NCI-H2081 (cell line): ENCODE data around the gene CYP4X1.
"Not testable (repeated sequence)": the region's sequence is repeated elsewhere in the genome, so short reads cannot be mapped to it uniquely, and the experiment has no call there.

Experiments
- DNase-seq, 2 experiments: peaks; one replicate each; lab custom pipeline; 2025; lab: John Stamatoyannopoulos, UW

The CYP4X1 gene, protein sequence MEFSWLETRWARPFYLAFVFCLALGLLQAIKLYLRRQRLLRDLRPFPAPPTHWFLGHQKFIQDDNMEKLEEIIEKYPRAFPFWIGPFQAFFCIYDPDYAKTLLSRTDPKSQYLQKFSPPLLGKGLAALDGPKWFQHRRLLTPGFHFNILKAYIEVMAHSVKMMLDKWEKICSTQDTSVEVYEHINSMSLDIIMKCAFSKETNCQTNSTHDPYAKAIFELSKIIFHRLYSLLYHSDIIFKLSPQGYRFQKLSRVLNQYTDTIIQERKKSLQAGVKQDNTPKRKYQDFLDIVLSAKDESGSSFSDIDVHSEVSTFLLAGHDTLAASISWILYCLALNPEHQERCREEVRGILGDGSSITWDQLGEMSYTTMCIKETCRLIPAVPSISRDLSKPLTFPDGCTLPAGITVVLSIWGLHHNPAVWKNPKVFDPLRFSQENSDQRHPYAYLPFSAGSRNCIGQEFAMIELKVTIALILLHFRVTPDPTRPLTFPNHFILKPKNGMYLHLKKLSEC

DNA sequence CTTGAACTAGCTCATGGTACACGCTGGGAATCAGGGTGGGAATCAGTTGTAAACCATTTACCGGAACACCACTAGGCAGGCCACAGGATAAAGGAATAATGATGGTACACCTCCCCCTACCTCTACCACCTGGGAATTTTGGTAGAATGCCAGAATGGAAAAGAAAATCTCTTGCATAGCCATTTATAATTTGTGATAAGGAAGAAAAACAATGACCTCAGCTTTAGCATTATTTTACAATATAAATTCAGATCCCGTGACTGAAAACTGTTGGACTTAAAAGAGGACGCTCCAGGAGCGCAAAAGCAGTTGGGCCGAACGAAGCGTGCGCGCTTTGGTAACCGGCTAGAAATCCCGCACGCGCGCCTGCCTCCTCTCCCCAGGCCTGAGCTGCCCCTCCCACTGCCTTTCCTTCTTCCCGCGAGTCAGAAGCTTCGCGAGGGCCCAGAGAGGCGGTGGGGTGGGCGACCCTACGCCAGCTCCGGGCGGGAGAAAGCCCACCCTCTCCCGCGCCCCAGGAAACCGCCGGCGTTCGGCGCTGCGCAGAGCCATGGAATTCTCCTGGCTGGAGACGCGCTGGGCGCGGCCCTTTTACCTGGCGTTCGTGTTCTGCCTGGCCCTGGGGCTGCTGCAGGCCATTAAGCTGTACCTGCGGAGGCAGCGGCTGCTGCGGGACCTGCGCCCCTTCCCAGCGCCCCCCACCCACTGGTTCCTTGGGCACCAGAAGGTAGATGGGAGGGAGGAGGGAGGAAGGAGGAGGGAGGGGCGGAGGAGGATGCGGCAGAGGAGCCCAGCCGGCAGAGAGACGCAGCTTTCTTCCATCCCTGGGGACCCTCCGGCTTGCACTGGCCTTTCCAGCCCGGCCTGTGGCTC lies at the start of gene CYP4X1:
TSS of gene CYP4X1 (plus strand) at position 402 of the 873 bp plus-strand sequence. CDS start at position 551, 149 bp downstream.
- peak; percentile 12 to 32 for DNase-seq

DNA sequence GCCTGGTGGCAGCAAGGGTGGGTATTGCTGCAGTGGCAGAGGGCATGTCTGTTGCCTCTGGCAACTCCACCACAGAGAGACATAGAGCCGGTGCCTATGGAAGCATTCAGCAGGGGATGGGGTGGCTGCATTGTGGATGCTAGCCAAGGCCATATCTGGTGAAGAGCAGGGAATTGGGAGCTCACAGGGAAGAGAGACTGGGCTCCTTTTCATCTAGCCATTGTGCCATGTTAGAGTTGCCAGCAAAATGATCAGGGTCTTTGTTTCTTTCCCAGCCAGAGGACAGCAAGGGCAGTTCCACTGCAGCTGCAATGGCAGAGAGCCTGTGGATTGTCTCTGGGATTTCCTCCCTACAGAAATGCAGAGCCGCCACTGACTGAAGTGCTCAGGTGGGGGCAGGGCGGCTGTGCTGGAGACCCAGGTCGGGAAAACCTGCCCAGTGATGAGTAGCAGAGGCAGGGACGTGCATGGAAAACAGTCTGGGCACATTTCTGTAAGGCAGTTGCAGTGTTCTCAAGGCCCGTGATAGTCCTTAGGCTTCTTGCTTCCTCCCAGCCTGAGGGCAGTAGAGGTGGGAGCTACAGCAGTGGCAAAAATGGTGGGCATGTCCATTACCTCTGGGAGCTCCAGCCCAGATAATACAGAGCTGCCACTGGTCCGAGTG lies 40.2 kb upstream of the CYP4X1 start:
- DNase-seq: no peak

DNA sequence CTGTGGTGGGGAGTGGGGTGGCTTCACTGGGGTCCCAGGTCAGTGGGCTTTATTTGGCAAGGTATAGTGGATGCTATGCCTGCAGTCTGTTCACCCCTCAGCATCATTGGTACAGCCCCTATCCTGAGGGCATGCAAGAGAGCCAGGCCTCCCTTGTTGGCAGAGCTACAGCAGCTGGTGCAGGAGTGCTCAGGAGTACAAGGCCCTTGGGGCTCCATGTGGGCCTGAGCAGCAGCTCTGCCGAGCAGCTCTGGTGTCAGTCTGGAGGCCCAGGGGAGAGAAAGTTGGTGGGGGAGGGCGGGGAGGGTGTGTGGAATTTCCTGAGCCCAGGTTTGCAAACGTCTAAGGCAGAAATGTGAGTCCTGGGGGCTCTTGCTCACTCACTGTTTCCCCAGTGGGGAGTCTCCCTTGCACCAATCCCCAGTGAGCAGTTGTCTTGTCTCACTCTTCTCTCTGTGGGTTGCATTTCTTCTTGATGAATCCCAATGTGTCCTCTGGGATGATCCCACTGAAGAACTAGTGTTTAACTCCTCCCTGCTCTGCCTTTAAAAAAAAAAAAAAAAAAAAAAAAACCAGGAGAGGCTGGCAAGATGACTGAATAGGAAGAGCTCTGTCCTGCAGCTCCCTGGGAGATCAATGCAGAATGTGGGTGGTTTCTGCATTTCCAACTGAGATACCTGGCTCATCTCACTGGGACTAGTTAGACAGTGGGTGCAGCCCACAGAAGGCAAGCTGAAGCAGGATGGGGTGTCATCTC lies 39.5 kb upstream of the CYP4X1 start:
- DNase-seq: no peak

DNA sequence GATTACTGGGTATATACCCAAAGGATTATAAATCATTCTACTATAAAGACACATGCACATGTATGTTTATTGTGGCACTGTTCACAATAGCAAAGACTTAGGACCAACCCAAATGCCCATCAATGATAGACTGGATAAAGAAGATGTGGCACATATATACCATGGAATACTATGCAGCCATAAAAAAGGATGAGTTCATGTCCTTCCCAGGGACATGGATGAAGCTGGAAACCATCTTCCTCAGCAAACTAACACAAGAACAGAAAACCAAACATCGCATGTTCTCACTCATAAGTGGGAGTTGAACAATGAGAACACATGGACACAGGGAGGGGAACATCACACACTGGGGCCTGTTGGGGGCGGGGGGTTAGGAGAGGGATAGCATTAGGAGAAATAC lies 32.9 kb upstream of the CYP4X1 start:
- DNase-seq: not testable (repeated sequence)

DNA sequence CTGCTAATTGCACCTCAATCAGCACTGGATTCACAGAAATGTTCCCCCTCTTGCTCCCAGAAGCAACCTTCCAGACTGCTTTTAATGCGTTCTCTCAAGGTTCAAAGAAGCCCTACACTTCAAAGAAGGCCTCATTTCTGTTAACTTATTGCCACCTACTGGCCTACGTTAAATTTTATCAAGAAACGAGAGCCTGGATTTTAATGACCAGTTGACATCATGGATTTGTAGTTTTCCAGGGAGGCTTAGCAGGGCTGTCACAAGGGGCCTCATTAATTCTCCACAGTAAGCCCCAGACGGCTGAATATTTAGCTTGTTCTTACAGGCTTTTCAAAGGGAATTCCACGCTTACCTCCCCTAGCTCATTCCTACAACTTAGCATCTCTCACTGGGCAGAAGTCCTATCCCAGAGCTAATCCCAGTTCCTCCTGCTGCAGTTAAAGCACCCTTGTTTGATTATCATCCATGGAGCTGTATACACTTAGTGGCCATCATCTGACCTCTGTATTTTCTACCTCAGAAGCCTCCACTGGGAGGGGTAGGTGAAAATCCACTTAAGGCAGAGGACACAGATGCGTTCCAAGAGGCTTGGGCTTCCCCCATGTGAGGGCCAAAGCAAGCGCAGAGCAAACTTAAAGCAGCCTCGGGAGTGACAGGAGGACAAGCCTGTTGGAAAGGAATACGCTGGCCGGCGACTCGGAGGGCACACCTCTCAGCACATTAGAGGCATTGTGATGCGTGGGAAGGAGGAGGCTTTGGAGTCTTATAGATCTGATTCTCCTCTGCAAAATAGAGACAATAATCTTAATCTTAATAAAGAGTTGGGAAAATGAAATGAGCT lies 32.2 kb upstream of the CYP4X1 start:
- DNase-seq: peak in 1 of 2 experiments; percentile 16

DNA sequence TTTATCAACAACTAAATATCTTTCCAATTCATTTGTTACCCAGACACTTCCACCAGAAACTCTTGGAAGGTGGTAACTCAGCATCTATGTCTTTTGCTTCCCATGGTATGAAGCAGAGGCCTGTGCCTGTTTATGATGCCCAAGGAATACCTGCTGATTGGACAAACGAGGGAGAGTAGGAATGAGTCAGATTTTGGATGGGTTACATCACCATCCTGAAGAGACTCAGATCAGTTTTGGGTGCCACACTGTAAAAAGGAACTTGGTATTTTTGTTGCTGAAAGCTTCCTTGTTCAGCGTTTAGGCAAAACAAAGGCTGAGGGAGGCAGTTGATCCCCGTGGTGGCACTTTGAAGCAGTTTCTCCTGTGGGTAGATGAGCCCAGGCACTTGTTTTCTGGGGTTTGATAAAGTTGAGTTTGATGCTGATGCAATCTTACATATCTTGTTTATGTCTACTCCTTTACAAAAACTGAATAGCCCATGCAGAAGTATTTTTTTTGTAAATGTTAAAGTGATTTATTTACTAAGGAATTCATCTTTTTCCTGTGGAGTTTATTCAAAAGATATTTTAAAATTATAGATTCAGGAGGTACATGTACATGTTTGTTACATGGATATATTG lies 26.7 kb upstream of the CYP4X1 start:
- no peak for DNase-seq

DNA sequence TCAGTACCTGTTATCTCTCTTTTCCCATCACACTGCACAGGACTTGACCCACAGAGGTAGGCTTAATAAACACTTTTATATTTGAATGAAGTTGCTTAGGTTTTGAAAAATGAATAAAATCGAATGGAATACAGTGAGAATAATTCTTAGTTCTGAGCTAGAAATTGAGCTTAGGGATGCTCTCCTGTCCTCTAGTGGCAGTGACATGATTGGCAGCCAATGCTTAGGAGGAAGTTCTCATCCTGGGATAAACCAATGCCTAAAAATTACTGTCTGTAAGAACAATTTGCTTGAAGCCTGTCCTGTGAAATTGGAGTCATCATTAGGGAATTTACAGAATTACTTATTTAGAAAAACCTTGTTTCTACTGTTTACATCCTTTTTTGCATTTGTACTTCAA lies 21.3 kb upstream of the CYP4X1 start:
- DNase-seq: no peak

DNA sequence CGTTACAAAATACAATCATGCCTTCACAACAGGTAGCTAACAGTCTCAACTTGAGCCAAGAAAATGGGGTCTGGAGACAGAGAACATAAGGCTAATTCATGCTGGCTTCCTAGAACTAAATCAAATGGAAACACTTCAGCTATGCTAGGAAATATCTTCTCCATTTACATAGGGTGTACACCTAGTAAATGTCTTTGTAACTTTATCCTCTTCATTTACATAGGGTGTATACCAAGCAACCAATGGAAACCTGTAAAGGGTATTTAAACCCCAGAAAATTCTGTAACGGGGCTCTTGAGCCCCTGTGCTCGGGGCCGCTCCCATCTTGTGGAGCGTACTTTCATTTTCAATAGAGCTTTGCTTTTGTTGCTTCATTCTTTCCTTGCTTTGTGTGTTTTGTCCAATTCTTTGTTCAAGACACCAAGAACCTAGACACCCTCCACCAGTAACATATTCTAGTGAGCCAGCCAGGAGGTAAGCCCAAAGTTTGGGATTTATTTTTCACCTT lies 19.5 kb upstream of the CYP4X1 start:
- DNase-seq: no peak

DNA sequence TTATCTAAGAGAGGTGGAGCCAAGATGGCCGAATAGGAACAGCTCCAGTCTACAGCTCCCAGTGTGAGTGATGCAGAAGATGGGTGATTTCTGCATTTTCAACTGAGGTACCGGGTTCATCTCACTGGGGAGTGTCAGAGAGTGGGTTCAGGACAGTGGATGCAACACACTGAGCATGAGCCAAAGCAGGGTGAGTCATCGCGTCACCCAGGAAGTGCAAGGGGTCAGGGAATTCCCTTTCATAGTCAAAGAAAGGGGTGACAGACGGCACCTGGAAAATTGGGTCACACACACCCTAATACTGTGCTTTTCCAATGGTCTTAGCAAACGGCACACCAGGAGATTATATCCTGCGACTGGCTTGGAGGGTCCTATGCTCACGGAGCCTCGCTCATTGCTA lies 17.0 kb upstream of the CYP4X1 start:
- DNase-seq: not testable (repeated sequence)

DNA sequence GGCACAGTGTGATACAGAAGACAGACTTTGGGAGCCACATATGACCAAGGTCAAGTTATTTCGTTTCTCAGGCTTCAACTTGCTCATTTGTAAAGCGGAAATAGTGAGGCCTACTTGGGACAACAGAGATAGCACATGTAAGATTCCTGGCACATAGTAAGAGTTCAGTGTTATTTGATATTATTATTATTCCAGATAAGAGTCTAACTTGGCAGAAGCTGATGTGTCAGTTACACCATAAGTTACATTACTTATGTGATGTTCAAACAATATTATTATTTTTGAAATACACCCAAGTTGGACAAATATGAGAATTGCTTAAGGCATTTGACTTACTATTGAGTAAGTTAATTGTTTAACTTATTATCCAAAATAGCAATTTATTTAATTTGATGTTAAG lies 10.2 kb upstream of the CYP4X1 start:
- DNase-seq: no peak

DNA sequence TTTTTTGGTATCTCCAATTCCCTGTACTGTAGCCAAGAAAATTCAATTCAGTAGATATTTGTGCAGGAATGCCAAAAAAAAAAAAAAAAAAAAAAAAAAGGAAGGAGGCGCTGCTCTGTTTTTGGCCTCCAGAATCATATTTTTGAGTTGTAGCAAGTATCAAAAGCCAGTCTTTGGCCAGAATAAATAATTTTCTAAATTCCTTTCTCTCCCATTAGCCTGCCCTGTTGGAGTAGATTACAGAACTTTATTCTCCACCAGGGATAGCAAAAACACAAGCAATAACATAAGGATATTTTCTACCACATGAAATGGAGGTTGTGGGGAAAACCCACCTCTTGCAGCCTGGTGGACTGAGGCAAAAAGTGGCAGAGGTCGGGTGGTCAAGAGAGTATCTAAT lies 2.4 kb upstream of the CYP4X1 start:
- no peak for DNase-seq

DNA sequence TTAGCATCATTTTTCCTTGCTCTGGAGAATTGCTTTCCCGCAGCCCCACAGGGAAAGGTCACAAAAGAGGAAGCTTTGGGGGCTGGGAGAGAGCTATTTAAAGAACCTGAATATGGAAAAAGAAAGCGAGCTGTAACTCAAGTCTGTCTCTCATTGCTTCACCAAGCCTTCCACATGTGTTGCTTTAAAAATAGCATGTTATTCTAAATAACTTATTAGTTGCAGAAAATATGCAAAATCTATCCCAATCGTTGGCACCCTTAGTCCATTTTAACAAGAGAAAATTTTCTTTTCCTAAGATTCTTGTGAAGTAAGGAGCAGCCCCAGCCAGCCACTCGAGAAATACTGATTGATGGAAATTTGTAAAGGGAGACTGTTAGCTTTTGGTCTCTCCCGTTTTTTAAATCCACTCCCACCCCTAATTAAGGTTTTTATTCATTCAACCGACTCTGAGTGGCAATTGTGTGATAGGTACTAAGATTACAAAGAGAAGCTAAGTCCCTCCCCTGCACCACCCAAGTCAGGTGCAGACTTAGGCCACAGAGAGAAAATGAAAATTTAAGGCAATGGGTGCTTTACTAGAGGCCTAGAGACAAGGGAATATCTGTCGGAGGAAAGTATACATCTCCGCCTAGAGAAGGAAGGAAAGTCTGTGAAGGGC lies 802 bp downstream of the CYP4X1 start:
- DNase-seq: no peak

DNA sequence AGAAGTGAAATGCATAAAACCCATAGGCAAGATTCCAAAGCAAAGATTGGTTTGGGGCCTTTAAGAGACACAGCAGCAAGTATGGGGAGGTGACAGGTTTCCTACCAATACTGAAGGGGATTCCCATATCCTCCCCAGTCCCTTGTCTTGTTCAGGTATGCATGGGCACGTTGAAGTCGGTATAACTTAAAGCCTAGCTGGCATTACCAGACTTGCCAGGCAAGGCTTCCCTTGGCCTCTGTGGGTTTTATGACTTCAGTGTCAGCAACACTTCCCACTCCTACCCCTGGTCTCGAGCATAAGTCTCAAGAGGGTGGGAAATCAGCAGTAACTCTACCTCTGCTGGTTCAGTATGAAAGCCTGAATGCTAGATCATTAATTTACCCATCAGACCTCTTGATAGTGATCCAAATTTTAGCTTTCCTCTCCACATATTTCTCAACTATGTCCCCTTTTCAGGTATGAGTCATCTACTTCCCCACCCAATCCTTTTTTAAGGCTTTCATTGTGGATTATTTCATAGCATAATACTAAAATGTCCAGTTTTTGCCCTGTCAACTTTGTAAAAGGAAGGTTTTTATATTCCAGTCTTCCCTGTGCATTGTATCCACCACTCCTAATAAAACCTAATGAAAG lies 6.8 kb downstream of the CYP4X1 start:
- DNase-seq: no peak

DNA sequence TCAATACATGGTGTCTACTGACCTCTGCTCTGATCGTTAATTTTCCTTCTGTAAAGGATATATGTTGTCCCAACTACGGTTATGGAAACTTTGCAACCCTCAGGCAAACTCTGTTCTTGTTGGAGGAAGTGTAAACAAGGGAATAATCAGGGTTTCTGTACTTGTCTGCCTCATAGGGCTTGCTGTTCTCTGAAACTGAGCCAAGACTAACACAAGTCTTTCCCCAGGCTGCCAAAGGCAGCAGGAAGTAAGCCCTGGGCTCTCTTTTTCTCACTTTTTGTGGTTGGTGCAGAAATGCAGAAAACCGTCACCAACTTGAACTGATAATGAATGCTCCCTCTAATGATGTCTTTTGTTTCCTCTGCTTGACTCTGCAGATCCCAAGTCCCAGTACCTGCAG lies 7.6 kb downstream of the CYP4X1 start:
- DNase-seq: no peak

DNA sequence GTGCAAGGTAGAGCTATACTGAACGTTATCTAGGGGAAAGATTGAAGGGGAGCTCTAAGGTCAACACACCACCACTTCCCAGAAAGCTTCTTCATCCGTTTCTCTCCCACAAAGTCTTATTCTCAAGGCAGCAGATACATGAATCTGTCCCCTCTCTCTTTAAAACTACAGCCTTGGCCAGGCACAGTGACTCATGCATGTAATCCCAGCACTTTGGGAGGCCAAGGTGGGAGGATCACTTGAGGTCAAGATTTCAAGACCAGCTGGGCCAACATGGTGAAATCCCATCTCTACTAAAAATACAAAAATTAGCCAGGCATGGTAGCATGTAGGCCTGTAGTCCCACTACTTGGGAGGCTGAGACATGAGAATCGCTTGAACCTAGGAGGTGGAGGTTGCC lies 8.1 kb downstream of the CYP4X1 start:
- no peak for DNase-seq

DNA sequence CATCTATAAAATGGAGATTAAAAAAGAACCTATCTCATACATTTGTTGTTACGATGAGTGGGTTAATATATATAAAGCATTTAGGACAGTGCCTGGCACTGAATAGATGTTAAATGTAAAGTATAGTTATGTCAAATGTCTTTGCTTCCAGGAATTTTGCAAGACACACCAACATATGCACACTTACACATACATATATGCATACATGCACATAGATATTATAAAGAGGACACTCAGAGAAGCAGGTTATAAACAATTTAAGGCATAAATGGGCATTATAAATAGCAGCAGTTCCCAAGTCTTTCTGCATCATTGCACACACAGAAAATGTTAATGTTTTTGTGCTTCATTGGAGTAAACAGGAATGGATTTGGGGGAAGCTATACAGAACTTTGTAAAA lies 13.3 kb downstream of the CYP4X1 start:
- no peak for DNase-seq

DNA sequence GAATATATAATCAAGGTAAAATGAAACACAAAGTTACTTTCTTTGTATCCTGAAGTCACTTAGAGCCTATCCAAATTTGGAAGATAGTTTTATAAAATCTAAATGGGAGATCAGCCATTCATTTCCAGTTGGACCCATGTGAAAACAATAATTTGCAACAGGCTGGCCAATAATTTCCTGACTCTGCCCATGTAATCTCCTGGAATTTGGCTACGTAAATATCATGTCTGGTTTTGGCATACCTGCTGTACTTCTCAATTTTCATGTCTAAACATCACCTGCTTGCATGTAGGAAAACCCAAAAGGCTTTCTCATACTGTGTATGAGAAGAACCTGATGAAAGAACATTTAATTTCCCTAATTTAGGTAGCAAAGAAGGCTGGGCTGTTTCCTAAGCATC lies 35.9 kb downstream of the CYP4X1 start:
- DNase-seq: no peak

DNA sequence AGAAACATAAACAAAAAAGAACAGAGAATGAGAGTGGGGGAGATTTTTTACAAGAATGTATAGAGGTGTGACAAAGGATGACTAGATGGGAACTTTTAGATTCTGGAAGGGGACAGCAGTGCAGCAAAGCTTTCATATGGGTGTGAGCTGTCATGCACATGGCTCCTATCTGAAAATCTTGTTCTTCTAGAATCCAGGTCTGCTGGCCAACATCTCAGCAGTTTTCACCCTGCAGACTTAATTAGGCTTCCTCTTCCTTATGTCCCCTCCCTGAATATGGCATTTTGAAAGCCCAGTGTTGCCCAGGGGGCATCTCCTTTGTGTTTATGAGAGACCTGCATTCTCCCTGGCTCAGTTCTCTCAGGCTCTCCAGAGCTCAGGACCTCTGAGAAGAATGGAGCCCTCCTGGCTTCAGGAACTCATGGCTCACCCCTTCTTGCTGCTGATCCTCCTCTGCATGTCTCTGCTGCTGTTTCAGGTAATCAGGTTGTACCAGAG lies 43.7 kb downstream of the CYP4X1 start, which contains the start of gene CYP4Z1:
TSS of gene CYP4Z1 (plus strand) at position 135 of the 498 bp plus-strand sequence. CDS start at position 395, 260 bp downstream.
- no peak for DNase-seq

DNA sequence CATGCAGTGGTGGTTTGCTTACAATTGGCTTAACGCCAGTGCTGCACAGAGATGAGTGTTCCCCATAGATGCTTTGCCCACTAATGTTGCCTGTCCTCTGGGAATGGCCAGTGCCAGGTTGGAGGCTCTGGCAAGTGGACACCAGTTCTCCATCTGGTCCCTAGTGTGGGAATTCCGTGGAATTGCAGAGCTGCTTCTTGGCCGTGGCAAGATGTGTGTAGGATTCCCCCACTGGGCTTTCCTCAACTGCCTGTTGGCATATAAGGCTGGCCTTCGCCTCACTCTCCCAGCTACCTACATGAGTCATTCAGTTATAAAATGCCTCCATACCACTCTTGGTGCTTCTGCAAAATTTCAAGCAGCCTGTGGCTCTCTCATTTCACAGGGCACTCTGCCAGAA lies 45.6 kb downstream of the CYP4X1 start:
- not testable (repeated sequence) for DNase-seq
